ENCODE results near the gene ANXA8. TPM values are rescaled to one million over a fixed set of nuclear protein-coding genes. Genes with fewer than 3 reads are reported as not detected.
"Not testable (repeated sequence)": the region's sequence is repeated elsewhere in the genome, so short reads cannot be mapped to it uniquely, and the experiment has no call there.

Gene ANXA8
- total and polyA plus RNA-seq, 10 of the 15 experiments (the other 5 are each of a cell fraction or from before 2014, with no cell fraction given): 0.10 to 0.53 (median 0.41) TPM; not detected in 3

DNA sequence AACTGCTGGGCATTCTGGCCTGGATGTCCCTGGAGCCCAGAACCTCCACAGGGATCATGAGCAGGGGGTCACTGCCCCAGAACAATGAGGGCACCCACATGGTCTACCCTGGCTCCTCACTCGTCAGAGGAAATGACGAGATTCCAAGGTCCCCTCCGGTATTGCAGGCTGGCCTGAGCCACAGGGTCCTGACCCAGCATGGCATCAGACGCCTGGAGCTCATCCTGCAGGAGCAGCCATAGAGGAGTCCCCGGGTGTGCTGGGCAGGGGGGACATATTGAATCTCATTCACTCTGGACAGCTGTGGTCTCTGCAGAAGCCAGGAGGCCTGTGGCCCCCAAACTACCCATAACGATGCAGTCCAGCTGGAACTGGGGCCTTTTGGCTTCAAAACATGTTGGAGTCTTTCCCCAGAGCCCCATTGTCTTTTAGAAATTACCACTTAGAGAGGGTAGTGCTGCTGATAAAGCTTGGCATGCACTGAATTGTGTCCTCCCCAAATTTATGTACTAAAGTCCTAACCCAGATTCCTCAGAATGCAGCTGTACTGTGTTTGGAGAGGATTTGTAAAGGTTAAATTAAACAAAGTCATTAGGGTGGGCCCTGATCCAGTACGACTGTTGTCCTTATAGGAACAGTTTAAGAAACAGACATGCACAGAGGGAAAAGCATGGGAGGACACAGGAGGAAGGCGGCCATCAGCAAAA, 27.7 kb downstream of the ANXA8 start:
- H3K9me3 ChIP-seq (replicated peaks; ENCODE audit: control insufficient read depth, insufficient read depth, low read length): no peaks in the 10 kb centered on the region
- no peaks in the 10 kb centered on the region for H3K4me1 ChIP-seq (ENCODE audit: control insufficient read depth, insufficient read depth, low read length)
- no peaks in the 10 kb centered on the region for H3K79me2 ChIP-seq (ENCODE audit: control insufficient read depth, insufficient read depth, low read length)
- ATAC-seq (no peak), FAIRE-seq (no peak), DNase-seq (ENCODE audit: low read depth, low spot score) (no peak)
- peaks cover 0 to 8% of the 10 kb centered on the region in 2 experiments; a peak in 3 of 4 replicates for H3K27me3 ChIP-seq (replicated peaks in 1 of 2; ENCODE audit: control insufficient read depth in 2 of 2, insufficient read depth in 2 of 2, low read length in 1 of 2)
- intact Hi-C loops (cut with micrococcal nuclease; ENCODE audit: unreplicated experiment) (no loop called here), in situ Hi-C loops (cut with MboI) (no loop called here)
- H4K20me1 ChIP-seq (ENCODE audit: control insufficient read depth, insufficient read depth): no peaks in the 10 kb centered on the region
- no peak overlapping the region for H2AFZ ChIP-seq (ENCODE audit: control insufficient read depth, low read depth, low read length)
- ChIA-PET CTCF (no interaction called here), RAD21 (ENCODE audit: unreplicated experiment) (no interaction called here), POLR2A (no interaction called here), SMC1A (ENCODE audit: uncharacterized antibody, unreplicated experiment) (no interaction called here)
- TF ChIP-seq NFYA (IDR thresholded peaks at IDR 0.05; ENCODE audit: borderline replicate concordance, low read depth, low read length): no peak
- TF ChIP-seq, protein P1, sequence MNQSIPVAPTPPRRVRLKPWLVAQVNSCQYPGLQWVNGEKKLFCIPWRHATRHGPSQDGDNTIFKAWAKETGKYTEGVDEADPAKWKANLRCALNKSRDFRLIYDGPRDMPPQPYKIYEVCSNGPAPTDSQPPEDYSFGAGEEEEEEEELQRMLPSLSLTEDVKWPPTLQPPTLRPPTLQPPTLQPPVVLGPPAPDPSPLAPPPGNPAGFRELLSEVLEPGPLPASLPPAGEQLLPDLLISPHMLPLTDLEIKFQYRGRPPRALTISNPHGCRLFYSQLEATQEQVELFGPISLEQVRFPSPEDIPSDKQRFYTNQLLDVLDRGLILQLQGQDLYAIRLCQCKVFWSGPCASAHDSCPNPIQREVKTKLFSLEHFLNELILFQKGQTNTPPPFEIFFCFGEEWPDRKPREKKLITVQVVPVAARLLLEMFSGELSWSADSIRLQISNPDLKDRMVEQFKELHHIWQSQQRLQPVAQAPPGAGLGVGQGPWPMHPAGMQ (IDR thresholded peaks at IDR 0.05; ENCODE audit: borderline replicate concordance): no peak
- no peak for TF ChIP-seq MYC (IDR thresholded peaks at IDR 0.05; ENCODE audit: insufficient read depth, insufficient read length, insufficient replicate concordance, low read length, severe bottlenecking)
- no peak for TF ChIP-seq SREBF1 (IDR thresholded peaks at IDR 0.05; ENCODE audit: low read length)
- TF ChIP-seq KAT2A (conservative IDR thresholded peaks at IDR 0.05; ENCODE audit: control insufficient read depth, low read depth, low read length): no peak
- H3K4me3 ChIP-seq: no peak overlapping the region
- no TSS peak for BruUV-seq (replicated peaks)
- WGBS (ENCODE audit: insufficient coverage, insufficient replicate concordance, low lambda C conversion rate, missing lambda C conversion rate): 10% methylated on average over 8 of the region's 8 CpGs
- no peak overlapping the region for H3K9ac ChIP-seq (ENCODE audit: control insufficient read depth, insufficient read depth, low read length)
- H3K27ac ChIP-seq (ENCODE audit: control insufficient read depth, insufficient read depth): no peak overlapping the region
- no peak overlapping the region for H3K4me2 ChIP-seq (ENCODE audit: control insufficient read depth, insufficient read depth)
- no peaks in the 10 kb centered on the region for H3K36me3 ChIP-seq (ENCODE audit: control insufficient read depth in 2 of 2, insufficient read depth in 2 of 2, low read length in 1 of 2)

DNA sequence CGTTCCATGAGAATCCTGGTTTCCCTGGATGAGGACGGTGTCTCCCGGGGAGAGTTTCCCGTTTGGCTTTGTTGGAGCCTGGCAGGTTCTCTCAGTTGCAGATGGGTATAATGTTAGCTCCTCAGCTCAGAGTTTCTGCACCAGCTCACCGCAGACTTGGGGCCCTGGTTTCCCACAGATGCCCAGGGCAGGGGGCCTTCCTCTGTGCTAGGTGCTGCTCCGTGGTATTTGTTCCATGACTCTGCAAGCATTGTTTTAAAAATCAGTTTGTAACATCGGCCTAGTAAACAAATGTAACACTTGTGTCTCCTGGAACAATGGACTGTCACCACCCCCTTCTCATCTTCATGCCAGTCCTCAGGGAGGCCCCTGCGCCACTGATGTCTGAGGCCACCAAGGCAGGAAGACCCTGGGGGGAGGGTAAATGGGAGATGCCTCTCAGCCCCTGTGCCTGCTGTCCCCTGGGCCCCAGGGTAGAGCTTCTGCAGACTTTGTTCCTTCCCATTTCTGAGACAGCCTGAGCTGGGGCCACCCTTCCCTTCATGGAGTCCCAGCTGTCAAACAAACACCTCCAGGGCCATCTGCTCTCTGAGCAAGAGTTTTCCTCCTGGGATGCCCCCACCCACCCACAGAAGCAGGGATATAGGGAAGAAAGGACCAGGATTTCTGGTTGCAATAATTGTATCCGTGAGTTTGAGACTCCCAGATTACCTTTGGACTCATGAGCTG, 28.4 kb downstream of the ANXA8 start:
- ATAC-seq; H2AFZ ChIP-seq (ENCODE audit: control insufficient read depth, low read depth, low read length); H3K36me3 ChIP-seq (ENCODE audit: control insufficient read depth in 2 of 2, insufficient read depth in 2 of 2, low read length in 1 of 2); H3K27ac ChIP-seq (ENCODE audit: control insufficient read depth, insufficient read depth); POLR2A ChIA-PET; H3K79me2 ChIP-seq (ENCODE audit: control insufficient read depth, insufficient read depth, low read length); DNase-seq (ENCODE audit: low read depth, low spot score); H3K9me3 ChIP-seq (replicated peaks; ENCODE audit: control insufficient read depth, insufficient read depth, low read length); H4K20me1 ChIP-seq (ENCODE audit: control insufficient read depth, insufficient read depth); H3K9ac ChIP-seq (ENCODE audit: control insufficient read depth, insufficient read depth, low read length); H3K27me3 ChIP-seq (replicated peaks in 1 of 2; ENCODE audit: control insufficient read depth in 2 of 2, insufficient read depth in 2 of 2, low read length in 1 of 2); H3K4me1 ChIP-seq (ENCODE audit: control insufficient read depth, insufficient read depth, low read length); H3K4me3 ChIP-seq; H3K4me2 ChIP-seq (ENCODE audit: control insufficient read depth, insufficient read depth); FAIRE-seq; CTCF ChIA-PET; in situ Hi-C loops (cut with MboI); intact Hi-C loops (cut with micrococcal nuclease; ENCODE audit: unreplicated experiment); RAD21 ChIA-PET (ENCODE audit: unreplicated experiment); BruUV-seq (replicated peaks): not testable (repeated sequence)
- SMC1A ChIA-PET (ENCODE audit: uncharacterized antibody, unreplicated experiment): interaction anchor here (0.6 kb wide), 1 partner anchor 303 kb away, joined by 3 read pairs; no protein-coding TSS in a partner anchor
- 3% methylated on average over 9 of the region's 9 CpGs for WGBS (ENCODE audit: insufficient coverage, insufficient replicate concordance, low lambda C conversion rate, missing lambda C conversion rate)

Data from GM12878 (cell line).